Endodermal cell (in vitro differentiated cells): ENCODE measurements around the gene ACTN1. TPM values are rescaled to one million over a fixed set of nuclear protein-coding genes. Genes with fewer than 3 reads are reported as not detected.
A peak's percentile ranks its signal among the peaks of the same experiment; 100 is the strongest.

Source experiments
- DNase-seq: peaks from one replicate; pipeline ENCODE4 v3.0.0-alpha.2; 2017
- H3K27ac ChIP-seq: 2 replicates; pipeline ENCODE4 v1.5.1; 2013; ENCODE audit warnings: mild to moderate bottlenecking, low read depth, low read length, moderate library complexity
- H3K27me3 ChIP-seq: 2 replicates; pipeline ENCODE4 v1.6.1; 2013; ENCODE audit warnings: mild to moderate bottlenecking, low read length, moderate library complexity; ENCODE audit not compliant: insufficient read depth, control insufficient read depth, poor library complexity, severe bottlenecking
- H3K36me3 ChIP-seq: 2 replicates; pipeline ENCODE4 v1.7.0; 2013; ENCODE audit warnings: mild to moderate bottlenecking, low read length, moderate library complexity; ENCODE audit not compliant: control insufficient read depth, insufficient read depth
- H3K4me1 ChIP-seq: one replicate; pipeline ENCODE4 v1.7.0; 2013; ENCODE audit warnings: low read length; ENCODE audit not compliant: control insufficient read depth, insufficient read depth
- H3K4me3 ChIP-seq: 2 replicates; pipeline ENCODE4 v1.5.1; 2013; ENCODE audit warnings: mild to moderate bottlenecking, low read length, moderate library complexity
- H3K9ac ChIP-seq: 2 replicates; pipeline ENCODE4 v1.6.1; 2013; ENCODE audit warnings: mild to moderate bottlenecking, low read length, moderate library complexity; ENCODE audit not compliant: poor library complexity, severe bottlenecking; ENCODE audit errors: extremely low read depth
- H3K9me3 ChIP-seq: 2 replicates; pipeline ENCODE4 v1.6.1; 2013; ENCODE audit warnings: mild to moderate bottlenecking, low read length, moderate library complexity; ENCODE audit not compliant: control insufficient read depth
- H3K27ac Mint-ChIP-seq: 2 replicates; pipeline ENCODE4 v1.8.0; 2020; ENCODE audit warnings: mixed read lengths
- H3K27me3 Mint-ChIP-seq: 2 replicates; pipeline ENCODE4 v1.8.0; 2021; ENCODE audit warnings: mild to moderate bottlenecking, mixed read lengths; ENCODE audit not compliant: insufficient read depth
- H3K36me3 Mint-ChIP-seq: 2 replicates; pipeline ENCODE4 v1.8.0; 2020; ENCODE audit warnings: low read depth, mixed read lengths
- H3K4me1 Mint-ChIP-seq: 2 replicates; pipeline ENCODE4 v1.8.0; 2020; ENCODE audit warnings: mixed read lengths
- H3K4me3 Mint-ChIP-seq: 2 replicates; pipeline ENCODE4 v1.8.0; 2020; ENCODE audit warnings: mild to moderate bottlenecking, moderate library complexity, mixed read lengths
- H3K9me3 Mint-ChIP-seq: 2 replicates; pipeline ENCODE4 v1.8.0; 2020; ENCODE audit warnings: mild to moderate bottlenecking, mixed read lengths
- WGBS, 2 experiments: methylation state at CpG; one replicate each; pipeline versions ENCODE4 v1.1.5 to v1.1.7; 2013; ENCODE audit warnings: missing lambda C conversion rate in 2 of 2, mixed read lengths in 1 of 2; ENCODE audit not compliant: insufficient coverage in 1 of 2, insufficient read length in 1 of 2; 5-methylcytosine and 5-hydroxymethylcytosine counted together
- total RNA-seq, 2 donors: library from RNA; stranded (reverse); fragmentation: NEBNext Ultra II Directional in 1 of 2; extraction: Animal tissue kit (Norgen Biotek cat#: 25700) in 1 of 2; gene quantifications; 2 replicates in 1 of 2; 3 replicates in 1 of 2; pipeline ENCODE4 v1.2.1, GENCODE V29; 2021
- TF ChIP-seq, protein P1 (sequence below): fragments of 200-600 bp; sonication (generic); conservative IDR thresholded peaks from 2 replicates; pipeline ENCODE4 v1.5.0; 2021; ENCODE audit warnings: antibody characterized with exemption, mild to moderate bottlenecking

Gene ACTN1
- total RNA-seq, 2 donors from 2014 or later: 190 to 275 TPM

DNA sequence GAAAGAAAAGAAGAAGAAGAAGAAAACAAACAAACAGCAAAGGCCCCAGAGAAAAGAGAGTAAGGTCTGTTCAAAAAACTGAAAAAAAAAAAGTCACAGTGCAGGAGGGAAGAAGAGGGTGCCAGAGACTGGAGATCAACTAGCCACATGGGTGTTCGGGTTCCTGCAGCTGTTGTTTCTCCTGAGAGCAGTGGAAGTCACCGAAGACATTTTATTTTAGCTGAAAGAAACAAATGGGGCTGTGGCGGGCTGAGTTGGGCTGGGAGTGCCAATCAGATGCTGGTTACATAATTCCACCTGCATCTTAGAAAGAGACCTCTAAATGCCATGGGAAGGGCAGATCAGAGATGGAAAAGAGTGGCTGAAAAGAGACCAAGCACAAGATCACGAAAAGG lies 33.9 kb downstream of the ACTN1 start:
- WGBS, 2 experiments: 93 to 94% methylated on average over 4 of the region's 4 CpGs
- H3K27ac ChIP-seq: no peak overlapping the region
- H3K27me3 ChIP-seq: no peaks in the 10 kb centered on the region
- H3K9ac ChIP-seq: no peak overlapping the region
- H3K36me3 Mint-ChIP-seq: peaks cover 4% of the 10 kb centered on the region
- no peak overlapping the region for H3K4me3 ChIP-seq
- H3K36me3 ChIP-seq: peaks cover 22% of the 10 kb centered on the region
- peaks cover 79% of the 10 kb centered on the region for H3K4me1 Mint-ChIP-seq
- no peak for DNase-seq
- no peaks in the 10 kb centered on the region for H3K9me3 Mint-ChIP-seq
- no peaks in the 10 kb centered on the region for H3K27me3 Mint-ChIP-seq
- H3K4me1 ChIP-seq: peaks cover 30% of the 10 kb centered on the region
- TF ChIP-seq, protein P1, sequence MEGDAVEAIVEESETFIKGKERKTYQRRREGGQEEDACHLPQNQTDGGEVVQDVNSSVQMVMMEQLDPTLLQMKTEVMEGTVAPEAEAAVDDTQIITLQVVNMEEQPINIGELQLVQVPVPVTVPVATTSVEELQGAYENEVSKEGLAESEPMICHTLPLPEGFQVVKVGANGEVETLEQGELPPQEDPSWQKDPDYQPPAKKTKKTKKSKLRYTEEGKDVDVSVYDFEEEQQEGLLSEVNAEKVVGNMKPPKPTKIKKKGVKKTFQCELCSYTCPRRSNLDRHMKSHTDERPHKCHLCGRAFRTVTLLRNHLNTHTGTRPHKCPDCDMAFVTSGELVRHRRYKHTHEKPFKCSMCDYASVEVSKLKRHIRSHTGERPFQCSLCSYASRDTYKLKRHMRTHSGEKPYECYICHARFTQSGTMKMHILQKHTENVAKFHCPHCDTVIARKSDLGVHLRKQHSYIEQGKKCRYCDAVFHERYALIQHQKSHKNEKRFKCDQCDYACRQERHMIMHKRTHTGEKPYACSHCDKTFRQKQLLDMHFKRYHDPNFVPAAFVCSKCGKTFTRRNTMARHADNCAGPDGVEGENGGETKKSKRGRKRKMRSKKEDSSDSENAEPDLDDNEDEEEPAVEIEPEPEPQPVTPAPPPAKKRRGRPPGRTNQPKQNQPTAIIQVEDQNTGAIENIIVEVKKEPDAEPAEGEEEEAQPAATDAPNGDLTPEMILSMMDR: no peak
- H3K27ac Mint-ChIP-seq: peak overlapping the region; percentile 74
- H3K4me3 Mint-ChIP-seq: no peak overlapping the region
- H3K9me3 ChIP-seq: no peaks in the 10 kb centered on the region

DNA sequence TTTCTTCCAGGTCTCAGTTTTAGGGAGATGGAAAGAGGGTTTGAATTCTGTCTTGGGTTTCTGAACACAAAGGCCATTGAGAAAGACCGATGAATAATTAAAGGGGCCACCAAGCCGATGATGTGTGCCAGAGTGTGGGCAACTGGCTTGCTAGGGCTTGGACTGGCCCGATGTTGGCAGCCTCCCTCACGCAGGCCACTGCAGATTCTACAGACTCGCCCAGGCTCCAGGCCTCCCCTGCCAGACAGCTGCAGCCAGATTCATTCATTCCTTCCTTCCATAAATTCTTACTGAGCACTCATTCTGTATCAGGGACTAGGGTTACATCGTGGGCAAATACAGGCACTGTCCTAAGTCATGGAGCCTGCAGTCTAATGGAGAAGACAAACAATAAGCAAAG lies 34.9 kb downstream of the ACTN1 start:
- Histone ChIP-seq H3K36me3 (peaks cover 22% of the 10 kb centered on the region), H3K4me1 (peaks cover 40% of the 10 kb centered on the region), H3K27ac (no peak overlapping the region), H3K9ac (no peak overlapping the region), H3K27me3 (no peaks in the 10 kb centered on the region), H3K4me3 (no peak overlapping the region), H3K9me3 (no peaks in the 10 kb centered on the region)
- Mint-ChIP-seq H3K27ac (peak overlapping the region; percentile 88), H3K4me3 (no peak overlapping the region), H3K27me3 (no peaks in the 10 kb centered on the region), H3K36me3 (no peaks in the 10 kb centered on the region), H3K9me3 (no peaks in the 10 kb centered on the region), H3K4me1 (peaks cover 81% of the 10 kb centered on the region)
- TF ChIP-seq, protein P1: no peak
- 93 to 96% methylated on average over 2 to 6 of the region's 6 CpGs for WGBS, 2 experiments
- DNase-seq: no peak

DNA sequence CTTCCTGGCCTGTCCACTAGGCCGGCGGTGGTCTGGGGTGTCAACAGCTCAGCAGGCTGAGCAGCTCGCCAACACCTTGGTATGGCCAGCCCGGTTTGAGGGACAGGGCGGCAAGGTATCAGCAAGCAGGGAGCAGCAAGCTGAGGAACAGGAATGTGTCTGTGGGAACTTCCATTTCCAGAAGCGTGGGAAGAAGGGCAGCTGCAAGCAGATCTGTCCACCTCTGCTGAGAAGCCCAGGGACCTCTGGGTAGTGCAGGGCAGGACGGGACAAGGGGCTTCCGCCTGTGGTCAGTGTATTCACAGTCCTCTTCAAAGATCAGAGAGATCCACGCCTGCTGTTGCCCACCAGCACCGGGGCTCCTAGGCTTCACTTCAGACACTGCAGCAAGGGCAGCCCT lies 36.0 kb downstream of the ACTN1 start:
- Mint-ChIP-seq H3K36me3 (no peaks in the 10 kb centered on the region), H3K4me1 (peaks cover 84% of the 10 kb centered on the region), H3K27ac (peak overlapping the region; percentile 88), H3K27me3 (no peaks in the 10 kb centered on the region), H3K4me3 (no peak overlapping the region), H3K9me3 (no peaks in the 10 kb centered on the region)
- no peak for DNase-seq
- TF ChIP-seq, protein P1: no peak
- peaks cover 22% of the 10 kb centered on the region for H3K36me3 ChIP-seq
- H3K9me3 ChIP-seq: no peaks in the 10 kb centered on the region
- no peak overlapping the region for H3K4me3 ChIP-seq
- no peak overlapping the region for H3K9ac ChIP-seq
- no peak overlapping the region for H3K27ac ChIP-seq
- H3K4me1 ChIP-seq: peaks cover 40% of the 10 kb centered on the region
- 89 to 100% methylated on average over 8 to 10 of the region's 10 CpGs for WGBS, 2 experiments
- H3K27me3 ChIP-seq: no peaks in the 10 kb centered on the region
